SK-N-MC (cell line): ENCODE measurements around the gene AGAP3.

Experiments
- EZH2 ChIP-seq: fragments of 200-600 bp; sonication (generic); IDR thresholded peaks from one replicate; pipeline ENCODE4 v1.6.1; 2017; ENCODE audit warnings: antibody characterized with exemption
- FOXP2 ChIP-seq: optimal IDR thresholded peaks from 2 replicates; pipeline ENCODE3; 2011; ENCODE audit warnings: mild to moderate bottlenecking, moderate library complexity; ENCODE audit not compliant: insufficient read depth; ENCODE audit errors: extremely low read length, control extremely low read depth
- POLR2AphosphoS5 ChIP-seq: IDR thresholded peaks from 2 replicates; pipeline ENCODE4 v1.6.1; 2012; ENCODE audit warnings: mild to moderate bottlenecking, low read depth, low read length, borderline replicate concordance

- TF ChIP-seq EZH2 (no peak), POLR2AphosphoS5 (no peak), FOXP2 (no peak)
These were observed 54.6 kb downstream of the AGAP3 start for GRCh38 chr7:151140826-151141225.
